Stimulated activated CD8-positive, alpha-beta memory T cell treated with anti-CD3 and anti-CD28 coated beads, Interleukin-7, amount 100 ng/mL, for 1 hour (primary cell): ENCODE measurements around the gene USP2.
"Not testable (repeated sequence)": the region's sequence is repeated elsewhere in the genome, so short reads cannot be mapped to it uniquely, and the experiment has no call there.

Experiments
- DNase-seq, 2 donors: peaks; one replicate each; pipeline ENCODE4 v3.0.0-alpha.2; 2020; ENCODE audit warnings: low read depth in 2 of 2

USP2 gene

DNA sequence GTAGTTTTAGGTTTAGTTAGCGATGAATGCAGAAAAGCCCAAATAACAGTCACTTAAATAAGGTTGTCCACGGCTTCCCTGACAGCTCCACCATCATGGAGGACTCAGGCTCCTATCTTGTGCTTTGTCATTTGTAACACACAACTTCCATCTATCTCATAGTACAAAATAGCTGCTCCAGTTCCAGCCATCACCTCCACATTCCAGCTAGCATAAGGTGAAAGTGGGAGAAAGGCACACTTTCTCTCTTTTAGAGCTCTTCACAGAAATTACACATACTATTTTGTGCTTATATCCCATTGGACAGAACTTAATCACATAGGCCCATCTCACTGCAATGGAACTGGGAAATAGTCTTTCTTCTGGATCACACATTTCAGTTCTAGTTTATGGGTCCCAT, 32.8 kb upstream of the USP2 start:
- no peak for DNase-seq

DNA sequence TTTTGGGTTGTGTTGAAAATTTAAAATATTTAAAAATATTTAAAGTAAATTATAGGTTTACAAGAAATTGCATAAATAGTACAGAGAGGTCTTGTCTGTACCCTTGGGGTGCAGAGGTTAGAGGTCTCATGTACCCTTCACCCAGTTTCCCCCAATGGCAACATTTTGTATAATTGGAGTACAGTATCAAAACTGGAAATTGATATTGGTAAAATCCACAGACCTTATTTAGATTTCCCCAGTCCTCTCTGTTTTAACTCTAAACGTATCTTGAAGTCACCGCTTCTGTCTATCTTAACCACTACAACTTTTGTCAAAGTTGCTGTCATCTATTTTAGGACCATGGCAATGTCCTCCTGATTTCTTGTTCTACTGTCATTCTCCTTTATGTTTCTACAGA, 30.6 kb upstream of the USP2 start:
- DNase-seq = no peak

DNA sequence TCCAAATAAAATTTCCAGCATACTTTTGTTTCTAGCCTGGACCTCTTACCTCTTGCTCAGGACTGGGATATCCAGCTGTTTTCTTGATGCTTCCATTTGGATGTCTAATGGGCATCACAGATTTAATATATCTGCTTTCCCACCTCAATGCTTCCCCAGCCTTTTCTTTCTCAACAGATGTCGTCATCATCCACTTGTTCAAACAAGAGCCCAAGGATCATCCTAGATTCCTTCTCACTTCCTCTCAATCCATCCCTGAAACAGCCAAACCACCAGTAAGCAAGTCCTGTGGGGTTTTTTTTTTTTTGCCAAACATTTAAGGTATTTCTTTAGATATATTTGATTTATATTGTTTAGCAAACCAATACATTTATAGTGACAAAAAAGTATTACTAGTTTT, 29.0 kb upstream of the USP2 start:
- no peak for DNase-seq

DNA sequence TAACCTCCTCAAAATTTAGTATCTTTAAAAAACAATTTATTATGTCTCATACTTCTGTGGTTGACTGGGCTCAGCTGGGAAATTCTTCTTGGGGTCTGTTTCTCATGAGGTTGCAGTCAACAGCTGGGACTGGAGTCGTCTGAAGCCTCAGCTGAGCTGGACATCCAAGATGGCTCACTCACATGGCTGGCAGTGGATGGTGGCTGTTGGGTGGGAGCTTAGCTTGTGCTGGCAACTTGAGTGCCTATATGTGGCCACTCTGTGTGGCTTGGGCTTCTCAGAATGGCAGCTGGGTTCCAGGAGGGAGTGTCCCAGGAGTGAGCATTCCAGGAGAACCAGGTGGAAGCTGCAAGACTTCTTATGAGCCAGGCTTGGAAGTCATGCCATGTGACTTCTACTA, 28.2 kb upstream of the USP2 start:
- no peak for DNase-seq

DNA sequence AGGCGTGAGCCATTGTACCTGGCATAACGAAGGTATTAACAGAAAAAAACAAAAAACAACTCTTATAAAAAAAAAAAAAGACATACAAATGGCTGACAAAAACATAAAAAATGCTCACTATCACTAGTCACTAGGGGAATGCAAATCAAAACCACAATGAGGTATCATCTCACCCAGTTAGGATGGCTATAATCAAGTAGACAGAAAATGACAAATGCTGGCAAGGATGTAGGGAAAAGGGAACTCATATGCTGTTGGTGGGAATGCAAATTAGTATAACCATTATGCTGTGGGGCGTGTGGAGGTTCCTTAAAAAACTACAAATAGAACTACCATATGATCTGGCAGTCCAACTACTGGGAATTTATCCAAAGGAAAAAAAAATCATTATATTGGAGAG, 24.5 kb upstream of the USP2 start:
- no peak for DNase-seq

DNA sequence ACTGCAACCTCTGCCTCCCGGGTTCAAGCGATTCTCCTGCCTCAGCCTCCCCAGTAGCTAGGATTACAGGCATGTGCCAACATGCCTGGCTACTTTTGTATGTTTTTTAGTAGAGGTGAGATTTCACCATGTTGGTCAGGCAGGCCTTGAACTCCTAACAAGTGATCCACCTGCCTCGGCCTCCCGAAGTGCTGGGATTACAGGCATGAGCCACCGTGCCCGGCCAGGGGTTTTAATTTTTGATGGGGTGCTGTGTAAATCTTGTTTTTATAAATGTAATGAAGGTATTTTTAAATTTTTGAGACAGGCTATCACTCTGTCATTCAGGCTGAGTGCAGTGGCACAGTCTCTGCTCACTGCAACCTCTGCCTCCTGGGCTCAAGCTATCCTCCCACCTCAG, 24.0 kb upstream of the USP2 start:
- not testable (repeated sequence) for DNase-seq

DNA sequence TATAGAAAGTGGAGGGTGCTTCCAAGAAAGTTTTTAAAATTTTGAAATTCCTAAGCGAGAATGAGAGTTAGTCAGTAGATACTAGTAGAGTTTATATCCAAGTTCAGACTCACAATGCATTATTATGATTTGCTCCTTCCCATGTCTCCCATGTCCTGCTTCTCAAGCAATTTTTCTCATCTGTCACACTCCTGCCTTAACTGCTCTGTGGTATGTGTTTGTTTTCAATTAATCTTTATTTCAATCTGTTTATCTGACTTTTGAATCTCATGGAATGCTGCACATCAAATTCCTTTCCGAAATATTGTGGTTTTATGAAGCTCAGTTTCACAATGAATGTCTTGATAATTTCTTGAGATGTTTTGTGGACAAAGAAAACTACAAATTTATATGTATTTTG, 23.4 kb upstream of the USP2 start:
- DNase-seq = no peak

DNA sequence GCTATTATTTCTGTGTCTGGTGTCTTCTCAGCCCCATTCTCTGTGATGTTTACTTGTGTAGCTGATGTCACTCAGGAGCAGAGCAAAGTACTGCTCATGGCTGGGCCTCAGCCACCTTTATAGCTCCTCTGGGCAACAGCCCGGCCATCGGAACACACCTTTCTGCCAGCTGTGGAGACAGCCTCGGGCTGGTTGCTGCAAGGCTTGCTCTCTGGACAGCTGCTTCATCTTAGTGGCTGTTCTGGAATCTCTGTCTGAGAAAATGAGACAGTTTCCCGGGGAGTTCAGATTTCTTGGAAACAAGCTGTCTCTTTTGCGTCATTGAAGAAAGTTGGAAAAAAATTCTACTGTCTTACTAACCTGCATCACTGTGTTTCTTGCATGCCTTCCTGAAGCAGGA, 21.5 kb upstream of the USP2 start:
- DNase-seq = no peak

DNA sequence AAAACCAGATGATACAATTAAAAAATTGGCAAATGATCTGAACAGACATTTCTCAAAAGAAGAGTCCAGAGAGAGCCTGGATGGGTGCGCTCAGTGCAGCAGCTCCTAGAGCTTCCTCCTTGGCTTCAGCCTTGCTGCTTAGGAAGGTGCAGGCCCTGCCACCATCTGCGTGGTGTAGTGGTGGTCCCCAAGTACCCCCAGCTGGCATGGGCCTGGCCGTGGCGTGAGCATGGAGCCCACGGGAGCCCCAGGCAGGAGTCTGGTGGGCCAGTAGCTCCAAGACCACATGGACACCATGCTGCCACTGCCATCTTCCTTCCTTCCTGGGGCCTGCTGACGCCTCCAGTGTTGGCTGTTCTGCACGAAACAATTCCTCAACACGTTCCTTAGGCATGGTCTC, 21.0 kb upstream of the USP2 start:
- DNase-seq = no peak

DNA sequence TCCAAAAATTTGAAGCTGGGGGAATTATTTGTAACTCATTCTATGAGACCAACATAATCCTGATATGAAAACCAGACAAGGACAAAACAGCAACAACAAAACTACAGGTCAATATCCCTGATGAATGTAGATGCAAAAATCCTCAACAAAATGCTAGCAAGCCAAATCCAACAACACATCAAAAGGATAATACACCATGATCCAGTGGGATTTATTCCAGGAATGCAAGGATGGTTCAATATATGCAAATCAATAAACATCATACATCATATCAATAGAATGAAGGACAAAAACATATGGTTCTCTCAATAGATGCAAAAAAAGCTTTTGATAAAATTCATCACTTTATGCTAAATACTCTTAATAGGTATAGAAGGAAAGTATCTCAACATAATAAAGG, 19.4 kb upstream of the USP2 start:
- DNase-seq = no peak

DNA sequence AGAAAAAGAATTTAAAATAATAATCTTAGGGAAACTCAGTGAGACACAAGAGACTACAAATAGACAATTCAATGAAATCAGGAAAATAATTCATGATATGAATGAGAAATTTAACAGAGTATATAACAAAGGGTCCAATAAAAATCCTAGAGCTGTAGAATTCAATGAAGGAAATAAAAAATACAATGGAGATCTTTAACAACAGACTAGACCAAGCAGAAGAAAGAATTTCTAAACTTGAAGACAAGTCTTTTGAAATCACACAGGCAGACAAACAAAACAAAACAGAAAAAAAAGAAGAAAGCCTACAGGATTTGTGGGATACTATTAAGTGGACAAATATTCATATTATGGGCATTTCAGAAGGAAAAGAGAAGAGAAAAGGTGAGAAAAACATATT, 16.2 kb upstream of the USP2 start:
- DNase-seq = no peak

DNA sequence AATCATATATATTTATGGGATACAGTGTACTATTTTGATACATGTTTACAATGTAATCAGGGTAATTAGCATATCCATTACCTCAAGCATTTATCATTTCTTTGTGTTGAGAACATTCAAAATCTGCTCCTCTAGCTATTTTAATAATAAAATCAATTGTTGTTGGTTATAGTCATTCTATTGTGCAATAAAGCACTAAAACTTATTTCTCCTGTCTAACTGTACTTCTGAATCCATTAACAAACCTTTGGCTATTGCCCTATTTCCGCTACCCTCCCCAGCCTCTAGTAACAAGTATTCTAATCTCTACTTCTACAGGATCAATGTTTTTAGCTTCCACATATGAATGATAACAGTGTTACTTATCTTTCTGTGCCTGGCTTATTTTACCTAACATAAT, 15.3 kb upstream of the USP2 start:
- no peak for DNase-seq

DNA sequence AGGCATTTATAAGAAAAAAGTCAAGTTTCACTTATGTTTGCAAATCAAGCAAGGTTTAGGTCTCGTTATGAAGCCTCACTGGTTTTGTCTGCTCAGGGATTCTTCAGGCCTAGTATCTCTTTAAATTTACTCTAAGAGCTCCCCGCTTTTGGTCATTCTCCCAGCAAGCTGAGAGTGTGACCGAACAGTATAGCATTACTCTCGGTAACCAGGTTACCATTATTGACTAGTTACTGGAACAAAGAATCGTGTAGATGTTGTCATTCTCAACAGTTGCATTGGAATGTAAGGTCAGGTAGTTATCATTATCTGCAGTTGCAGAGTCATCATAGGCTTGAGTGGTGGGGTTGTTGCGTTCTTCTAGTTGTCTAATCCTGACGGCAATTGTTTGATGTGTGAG, 9.8 kb upstream of the USP2 start:
- DNase-seq = no peak

DNA sequence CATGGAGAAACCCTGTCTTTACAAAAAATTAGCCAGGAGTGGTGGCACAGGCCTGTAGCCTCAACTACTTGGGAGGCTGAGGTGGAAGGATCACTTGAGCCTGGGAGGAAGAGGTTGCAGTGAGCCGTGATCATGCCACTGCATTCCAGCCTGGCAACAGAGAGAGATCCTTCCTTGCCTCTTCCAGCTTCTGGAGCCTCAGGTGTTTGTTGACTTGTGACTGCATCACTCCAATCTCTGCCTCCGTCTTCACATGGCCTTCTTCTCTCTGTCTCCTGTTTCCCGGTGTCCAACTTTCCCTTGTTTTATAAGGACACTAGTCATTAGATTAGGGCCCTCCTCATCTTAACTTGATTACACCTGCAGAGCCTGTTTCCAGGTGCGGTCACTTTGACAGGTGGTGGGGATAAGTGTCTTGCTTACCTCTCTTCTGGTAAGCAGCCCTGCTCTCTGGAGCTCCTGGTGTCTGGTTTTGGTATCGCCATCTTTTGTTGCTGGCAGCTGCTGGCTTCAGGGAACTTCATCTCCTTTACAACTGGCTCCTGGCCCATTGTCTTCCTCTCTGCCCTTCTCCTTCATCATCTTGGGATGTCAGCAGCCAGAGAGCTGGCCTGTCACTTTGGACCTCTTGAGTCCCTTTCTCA, 8.2 kb upstream of the USP2 start:
- no peak for DNase-seq

DNA sequence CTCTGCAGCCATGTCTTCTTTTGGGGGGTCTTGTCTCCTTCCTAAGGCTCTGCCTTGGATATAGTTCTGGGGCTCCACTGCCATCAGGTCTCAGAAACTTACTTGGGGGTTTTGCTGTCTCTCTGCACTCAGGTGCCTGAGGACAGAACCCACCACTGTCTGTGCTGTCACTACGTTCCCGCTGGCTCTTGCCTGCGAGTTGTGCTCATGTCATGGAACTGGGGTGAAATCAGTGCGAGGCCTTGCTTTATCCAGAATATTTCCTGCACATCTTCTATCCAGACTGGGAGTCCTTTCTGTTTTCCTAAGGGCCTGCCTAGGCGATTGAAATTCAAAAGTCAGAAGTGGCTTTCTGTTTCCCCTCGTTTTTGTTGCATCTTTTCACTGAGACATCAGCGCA, 6.6 kb upstream of the USP2 start:
- DNase-seq = no peak

DNA sequence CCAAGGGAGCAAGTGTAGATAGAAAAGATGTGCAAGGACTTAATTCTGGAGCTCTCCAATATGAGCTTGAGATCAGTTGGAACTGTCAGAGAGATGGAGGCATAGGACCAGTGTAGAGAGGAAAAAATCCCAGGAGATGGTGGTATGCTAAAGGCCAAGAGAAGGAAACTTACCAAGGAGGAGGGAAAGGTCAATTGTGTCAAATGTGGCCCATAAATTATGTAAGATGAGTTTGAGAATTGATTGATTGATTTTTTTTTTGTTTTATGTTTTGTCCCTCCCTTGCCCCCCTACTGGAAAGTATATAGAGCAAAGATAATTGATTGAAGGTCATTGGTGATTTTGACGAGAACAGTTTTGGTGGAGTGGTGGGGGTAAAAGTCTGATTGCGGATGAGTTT, 2.8 kb upstream of the USP2 start:
- DNase-seq = no peak

DNA sequence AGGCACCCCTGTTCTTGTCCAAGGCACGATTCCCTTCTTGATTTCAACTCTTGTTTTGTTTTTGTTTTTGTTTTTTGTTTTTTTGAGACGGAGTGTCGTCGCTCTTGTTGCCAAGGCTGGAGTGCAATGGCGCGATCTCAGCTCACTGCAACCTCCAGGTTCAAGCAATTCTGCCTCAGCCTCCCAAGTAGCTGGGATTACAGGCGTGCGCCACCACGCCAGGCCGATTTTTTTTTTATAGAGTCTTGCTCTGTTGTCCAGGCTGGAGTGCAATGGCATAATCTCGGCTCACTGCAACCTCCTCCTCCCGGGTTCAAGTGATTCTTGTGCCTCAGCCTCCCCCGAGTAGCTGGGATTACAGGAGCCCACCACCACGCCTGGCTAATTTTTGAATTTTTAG, 1.0 kb upstream of the USP2 start:
- DNase-seq = not testable (repeated sequence)

DNA sequence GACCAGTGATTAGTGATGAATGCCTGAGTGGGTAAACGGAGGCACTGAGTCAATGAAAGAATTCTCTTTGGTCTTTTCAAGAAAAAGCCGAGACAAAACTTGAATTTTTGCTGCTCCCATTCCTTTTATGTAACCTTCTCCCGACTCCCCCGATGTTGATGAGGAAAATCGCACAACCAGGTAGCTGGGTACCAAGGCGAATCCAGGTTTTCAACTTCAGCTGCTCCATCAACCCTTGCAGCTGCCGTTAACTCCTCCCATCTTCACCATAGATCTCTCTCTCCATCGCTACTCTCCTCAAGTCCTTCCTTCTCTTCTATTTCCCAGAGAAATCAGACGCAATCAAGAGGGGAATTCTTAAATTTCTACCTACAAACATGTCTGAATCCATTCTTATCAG, 611 bp upstream of the USP2 start:
- no peak for DNase-seq

DNA sequence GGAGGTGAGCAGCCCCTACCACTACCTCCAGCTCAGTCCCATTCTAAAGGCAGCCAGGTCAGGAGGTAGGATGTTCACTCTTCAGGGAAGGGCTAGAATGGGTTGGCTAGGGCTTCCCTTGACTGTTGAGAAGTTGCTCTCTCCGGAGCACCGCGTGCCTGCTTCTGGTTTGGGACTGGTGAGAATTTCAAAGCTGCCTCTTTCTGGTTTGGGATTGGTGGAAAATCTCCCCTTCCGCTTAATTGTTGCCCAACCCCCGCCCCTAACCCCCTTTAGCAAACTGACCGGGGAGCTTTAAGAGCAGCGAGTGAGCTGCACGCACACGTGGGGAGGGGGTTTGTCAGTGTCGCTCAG, 686 bp downstream of the USP2 start:
- no peak for DNase-seq

DNA sequence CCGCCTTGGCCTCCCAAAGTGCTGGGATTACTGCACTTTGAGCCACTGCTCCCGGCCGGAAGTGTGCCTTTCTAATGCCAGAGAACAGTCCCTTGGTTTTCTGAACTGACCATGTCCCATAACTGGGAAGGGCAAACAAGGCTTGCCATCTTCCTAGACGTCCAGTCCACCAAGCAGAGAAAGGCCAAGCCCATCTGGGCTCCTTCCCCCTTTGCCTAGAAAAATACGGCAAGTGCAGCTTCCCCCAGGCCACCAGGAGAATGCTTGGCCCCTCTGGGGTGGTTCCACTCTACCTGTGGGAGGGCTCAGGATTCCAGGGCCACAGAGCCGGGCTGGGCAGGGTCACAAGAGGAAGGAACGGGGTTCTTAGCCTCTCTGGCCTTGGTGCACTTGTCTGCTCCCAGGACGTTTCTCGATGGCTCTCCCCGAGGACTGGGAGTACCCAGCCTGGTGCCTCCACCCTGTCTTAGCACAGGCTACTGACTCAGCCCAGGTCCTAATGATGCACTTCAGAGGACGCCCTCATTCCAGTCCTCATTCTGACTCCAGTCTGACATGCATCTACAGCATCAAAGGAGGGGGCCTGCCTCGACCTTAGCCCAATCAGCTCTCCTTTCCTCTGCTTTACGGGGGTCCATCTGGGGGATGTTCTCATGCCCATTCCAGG, 1.2 kb downstream of the USP2 start:
- DNase-seq = no peak

DNA sequence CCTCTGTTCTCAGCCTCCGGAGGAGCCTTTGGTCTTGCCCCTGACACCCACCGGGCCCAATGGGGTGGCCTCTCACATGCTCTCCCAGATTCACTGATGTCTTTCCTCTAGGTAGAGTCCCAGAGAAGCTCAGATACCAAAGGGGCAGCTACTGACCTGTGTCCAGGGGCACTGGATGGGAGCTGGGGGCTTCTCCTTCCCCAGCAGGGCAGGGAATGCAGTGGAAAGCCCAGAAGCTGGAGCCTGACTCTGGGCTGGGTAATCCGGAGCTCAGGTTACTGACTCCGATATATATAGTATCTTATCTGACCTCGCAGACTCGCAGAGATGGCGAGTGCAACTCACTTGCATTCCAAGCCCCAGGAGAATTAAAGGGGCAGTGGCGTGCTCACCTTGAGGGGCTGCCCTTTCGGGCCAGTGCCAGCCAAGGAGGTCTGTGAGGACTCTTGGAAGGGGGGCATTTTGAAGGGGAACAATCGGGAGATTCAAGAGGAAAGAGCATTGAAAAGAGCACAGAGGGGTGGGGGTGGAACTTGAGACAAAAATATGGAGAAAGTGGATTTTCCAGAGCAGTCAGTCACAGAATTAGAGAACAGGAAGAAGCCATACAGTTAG, 2.5 kb downstream of the USP2 start:
- no peak for DNase-seq

DNA sequence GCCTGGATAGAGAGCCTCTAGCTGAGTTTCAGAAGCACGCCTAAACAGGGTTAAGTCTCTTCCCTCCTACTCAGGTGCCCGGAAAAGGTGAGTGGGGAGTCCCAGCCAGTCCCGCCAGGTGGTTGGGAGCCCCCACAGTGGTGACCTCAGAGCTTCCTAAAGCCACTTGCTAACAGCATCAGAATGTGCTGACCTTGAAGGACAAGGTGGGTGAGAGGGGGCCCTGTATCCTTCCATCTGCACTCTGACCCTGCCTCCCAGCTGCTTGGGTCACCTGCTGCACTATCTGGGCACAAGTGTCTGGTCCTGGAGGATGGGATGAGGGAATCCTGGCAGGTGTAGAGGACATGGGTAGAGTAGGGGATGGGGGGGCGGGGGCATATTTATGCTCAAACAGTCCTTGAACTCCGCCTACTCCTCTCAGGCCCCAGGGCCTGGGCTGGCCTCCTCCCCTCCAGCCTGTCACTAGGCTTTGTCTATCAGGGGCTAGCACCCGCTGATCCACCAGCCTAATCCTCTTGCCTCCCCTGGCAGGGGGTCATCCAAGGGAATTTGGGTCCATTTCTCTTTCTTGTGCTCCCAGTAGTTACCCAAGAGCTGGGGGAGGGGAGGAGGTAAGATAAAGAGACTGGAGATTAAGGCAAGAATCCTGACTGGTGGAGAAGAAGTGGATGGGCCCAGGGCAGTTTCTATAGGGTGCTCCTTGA, 3.4 kb downstream of the USP2 start:
- DNase-seq = no peak
